ENCODE data around the gene GDI2. TPM values are rescaled to one million over a fixed set of nuclear protein-coding genes. Genes with fewer than 3 reads are reported as not detected.
"Not testable (repeated sequence)": the region's sequence is repeated elsewhere in the genome, so short reads cannot be mapped to it uniquely, and the experiment has no call there.

The GDI2 gene
- total RNA-seq, 1 donor from 2014 or later = 93.2 TPM

DNA sequence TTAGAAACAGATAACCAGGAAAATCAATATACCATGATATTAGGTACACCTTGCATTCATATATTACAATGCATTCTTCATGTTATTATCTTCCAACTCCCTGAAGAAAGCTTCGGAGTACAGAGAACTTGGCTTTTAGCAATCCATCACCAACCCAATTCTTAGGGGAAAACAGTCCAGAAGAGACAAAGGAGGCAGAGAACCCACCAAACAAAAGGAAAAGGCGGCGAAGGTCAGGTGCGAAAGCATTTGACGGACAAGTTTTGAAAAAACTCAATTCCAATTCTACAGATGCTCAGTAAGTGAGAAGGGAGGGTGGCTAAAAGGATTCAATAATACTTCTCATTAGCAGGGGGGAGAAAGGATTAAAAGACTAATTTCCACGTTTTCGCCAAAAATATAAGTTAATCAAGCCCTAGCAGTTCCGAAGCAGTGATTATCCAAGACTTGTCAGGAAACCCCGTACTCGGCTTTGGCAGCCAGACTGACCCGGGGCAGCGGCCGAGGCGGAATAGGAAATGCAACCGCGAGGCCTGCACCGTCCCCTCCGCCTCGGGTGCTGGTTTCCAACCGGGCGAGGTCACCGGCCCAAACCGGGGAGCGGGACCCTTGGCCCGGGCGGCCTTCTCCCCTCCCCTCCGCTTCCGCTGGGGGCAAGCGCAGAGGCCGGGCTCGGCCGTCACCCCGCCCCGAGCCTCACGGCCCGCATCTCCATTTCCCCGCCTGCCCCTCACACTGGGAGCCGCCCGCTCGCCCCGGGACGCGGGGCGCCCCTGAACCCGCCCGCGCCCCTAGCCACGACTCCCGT lies 747 bp downstream of the GDI2 start:
- H3K4me3 ChIP-seq = peak overlapping the region; percentile 96
- peak overlapping the region; percentile 98 for H3K27ac ChIP-seq (replicated peaks)
- H3K9me3 ChIP-seq (replicated peaks) = no peaks in the 10 kb centered on the region
- TF ChIP-seq, protein P1, sequence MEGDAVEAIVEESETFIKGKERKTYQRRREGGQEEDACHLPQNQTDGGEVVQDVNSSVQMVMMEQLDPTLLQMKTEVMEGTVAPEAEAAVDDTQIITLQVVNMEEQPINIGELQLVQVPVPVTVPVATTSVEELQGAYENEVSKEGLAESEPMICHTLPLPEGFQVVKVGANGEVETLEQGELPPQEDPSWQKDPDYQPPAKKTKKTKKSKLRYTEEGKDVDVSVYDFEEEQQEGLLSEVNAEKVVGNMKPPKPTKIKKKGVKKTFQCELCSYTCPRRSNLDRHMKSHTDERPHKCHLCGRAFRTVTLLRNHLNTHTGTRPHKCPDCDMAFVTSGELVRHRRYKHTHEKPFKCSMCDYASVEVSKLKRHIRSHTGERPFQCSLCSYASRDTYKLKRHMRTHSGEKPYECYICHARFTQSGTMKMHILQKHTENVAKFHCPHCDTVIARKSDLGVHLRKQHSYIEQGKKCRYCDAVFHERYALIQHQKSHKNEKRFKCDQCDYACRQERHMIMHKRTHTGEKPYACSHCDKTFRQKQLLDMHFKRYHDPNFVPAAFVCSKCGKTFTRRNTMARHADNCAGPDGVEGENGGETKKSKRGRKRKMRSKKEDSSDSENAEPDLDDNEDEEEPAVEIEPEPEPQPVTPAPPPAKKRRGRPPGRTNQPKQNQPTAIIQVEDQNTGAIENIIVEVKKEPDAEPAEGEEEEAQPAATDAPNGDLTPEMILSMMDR (IDR thresholded peaks at IDR 0.05; ENCODE audit: borderline replicate concordance) = peak; percentile 16
- intact Hi-C loops (cut with micrococcal nuclease) = no loop called here
- DNase-seq = peak; percentile 54
- no peaks in the 10 kb centered on the region for H3K27me3 ChIP-seq (ENCODE audit: low read depth)
- peaks cover 68% of the 10 kb centered on the region for H3K4me1 ChIP-seq
- no peaks in the 10 kb centered on the region for H3K36me3 ChIP-seq

DNA sequence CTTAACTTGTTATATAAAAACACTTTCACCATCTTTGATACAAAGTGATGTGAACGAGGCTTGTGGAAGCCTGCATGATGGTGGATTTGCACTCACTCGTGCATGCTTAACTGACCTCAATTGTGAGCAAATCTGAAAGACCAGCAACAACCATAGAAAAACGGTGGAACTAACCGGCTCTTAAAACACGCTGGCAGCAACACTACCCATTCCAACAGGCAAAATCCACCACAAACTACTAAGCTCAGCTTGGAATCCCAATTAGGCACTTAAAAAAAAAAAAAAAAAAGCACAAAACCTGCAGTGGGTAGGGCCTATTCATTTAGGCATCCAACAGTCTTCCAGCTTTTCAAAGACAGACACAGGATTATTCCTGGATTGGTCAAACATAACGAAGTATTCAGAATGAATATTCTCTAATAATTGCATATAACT lies 1.8 kb downstream of the GDI2 start:
- H3K4me1 ChIP-seq = peaks cover 78% of the 10 kb centered on the region
- peak overlapping the region; percentile 98 for H3K27ac ChIP-seq (replicated peaks)
- H3K4me3 ChIP-seq = peak overlapping the region; percentile 96
- no peaks in the 10 kb centered on the region for H3K9me3 ChIP-seq (replicated peaks)
- intact Hi-C loops (cut with micrococcal nuclease) = no loop called here
- DNase-seq = no peak
- H3K27me3 ChIP-seq (ENCODE audit: low read depth) = no peaks in the 10 kb centered on the region
- TF ChIP-seq, protein P1 (IDR thresholded peaks at IDR 0.05; ENCODE audit: borderline replicate concordance) = no peak
- H3K36me3 ChIP-seq = no peaks in the 10 kb centered on the region

DNA sequence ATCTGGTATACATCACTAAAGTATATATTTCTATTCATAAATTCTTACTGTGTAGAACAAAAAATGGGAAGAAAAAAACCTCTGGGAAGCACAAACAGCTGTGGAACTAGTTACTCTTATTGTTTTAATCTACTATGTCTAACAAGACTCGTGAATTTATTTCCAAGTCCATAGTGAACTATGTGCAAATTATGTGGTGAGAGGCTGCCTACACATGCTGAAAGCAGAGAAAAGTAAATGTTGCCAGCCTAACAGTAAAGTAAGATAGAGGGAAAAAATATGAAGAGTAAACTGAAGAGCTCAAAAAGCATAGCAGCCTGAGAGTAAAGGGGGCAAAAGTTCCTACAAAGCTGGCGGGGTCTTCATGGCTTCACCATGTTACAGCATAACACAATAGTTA lies 3.0 kb downstream of the GDI2 start:
- TF ChIP-seq, protein P1 (IDR thresholded peaks at IDR 0.05; ENCODE audit: borderline replicate concordance) = no peak
- intact Hi-C loops (cut with micrococcal nuclease) = no loop called here
- no peaks in the 10 kb centered on the region for H3K36me3 ChIP-seq
- peak overlapping the region; percentile 96 for H3K4me3 ChIP-seq
- no peaks in the 10 kb centered on the region for H3K9me3 ChIP-seq (replicated peaks)
- no peak overlapping the region for H3K27ac ChIP-seq (replicated peaks)
- peaks cover 88% of the 10 kb centered on the region for H3K4me1 ChIP-seq
- DNase-seq = no peak
- no peaks in the 10 kb centered on the region for H3K27me3 ChIP-seq (ENCODE audit: low read depth)

DNA sequence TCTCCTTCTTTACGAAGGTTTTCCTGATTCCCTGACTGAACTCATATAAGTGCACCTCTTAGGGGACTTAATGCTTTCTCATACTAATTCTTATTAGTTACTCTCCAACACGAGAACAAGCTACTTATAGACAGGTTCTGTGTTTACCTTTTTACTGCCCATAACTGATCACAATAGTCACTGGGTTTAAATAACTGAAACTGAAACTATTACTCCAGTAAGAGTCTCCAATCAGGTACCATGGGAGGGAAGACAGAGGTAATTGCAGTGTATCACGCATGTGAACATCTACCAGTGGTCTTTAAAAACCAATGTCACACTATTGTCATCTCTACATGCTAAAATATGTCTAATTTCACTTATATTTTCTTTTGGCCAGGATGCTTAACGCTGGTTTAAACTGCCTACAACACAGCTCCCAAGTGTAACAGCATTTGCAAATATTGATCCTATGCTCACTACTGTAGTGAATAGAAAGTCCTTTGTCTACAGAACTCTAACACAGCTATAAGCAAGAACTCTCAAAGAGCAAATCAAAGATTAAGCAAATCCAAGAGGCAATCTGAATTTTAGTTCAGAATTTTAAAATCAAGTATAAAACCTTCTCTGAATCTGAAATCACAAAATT lies 3.6 kb downstream of the GDI2 start:
- H3K36me3 ChIP-seq = no peaks in the 10 kb centered on the region
- no peaks in the 10 kb centered on the region for H3K9me3 ChIP-seq (replicated peaks)
- DNase-seq = no peak
- TF ChIP-seq, protein P1 (IDR thresholded peaks at IDR 0.05; ENCODE audit: borderline replicate concordance) = no peak
- H3K4me3 ChIP-seq = peak overlapping the region; percentile 20
- H3K27ac ChIP-seq (replicated peaks) = no peak overlapping the region
- H3K27me3 ChIP-seq (ENCODE audit: low read depth) = no peaks in the 10 kb centered on the region
- intact Hi-C loops (cut with micrococcal nuclease) = no loop called here
- peaks cover 89% of the 10 kb centered on the region for H3K4me1 ChIP-seq

DNA sequence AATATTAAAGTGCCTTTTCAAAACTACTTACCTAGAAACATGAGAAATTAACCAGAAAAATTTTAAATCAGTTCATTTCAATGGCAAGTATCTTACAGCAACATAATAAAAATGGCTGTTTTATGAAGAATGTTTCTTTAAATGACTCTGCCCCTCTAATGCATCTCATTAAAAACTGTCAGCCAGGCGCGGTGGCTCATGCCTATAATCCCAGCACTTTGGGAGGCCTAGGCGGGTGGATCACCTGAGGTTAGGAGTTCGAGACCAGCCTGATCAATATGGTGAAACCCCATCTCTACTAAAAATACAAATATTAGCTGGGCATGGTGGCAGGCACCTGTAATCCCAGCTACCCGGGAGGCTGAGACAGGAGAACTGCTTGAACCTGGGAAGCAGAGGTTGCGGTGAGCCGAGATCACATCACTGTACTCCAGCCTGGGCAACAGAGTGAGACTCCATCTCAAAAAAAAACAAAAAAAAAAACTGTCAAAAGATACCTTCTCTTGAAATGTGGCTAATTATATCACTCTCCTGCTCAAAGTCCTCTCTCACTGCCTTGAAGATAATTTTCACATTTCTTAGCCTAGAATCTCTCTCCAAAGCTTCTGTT lies 4.3 kb downstream of the GDI2 start:
- H3K4me3 ChIP-seq; H3K27me3 ChIP-seq (ENCODE audit: low read depth); H3K36me3 ChIP-seq; DNase-seq; H3K9me3 ChIP-seq (replicated peaks); intact Hi-C loops (cut with micrococcal nuclease); H3K27ac ChIP-seq (replicated peaks): not testable (repeated sequence)
- peaks cover 89% of the 10 kb centered on the region for H3K4me1 ChIP-seq
